Breast epithelium (tissue), 4 donors: Measurements from ENCODE around the gene AEBP1. TPM values are rescaled to one million over a fixed set of nuclear protein-coding genes. Genes with fewer than 3 reads are reported as not detected.

ENCODE experiments used
- DNase-seq, 2 donors: peaks; one replicate each; pipeline ENCODE4 v3.0.0-alpha.2; 2019; ENCODE audit warnings: low spot score in 2 of 2
- H3K27ac ChIP-seq, 2 donors: fragments of 200-600 bp; sonication (generic) in 1 of 2; one replicate each; pipeline ENCODE4 v1.5.1; 2016 to 2019; ENCODE audit warnings: mild to moderate bottlenecking in 1 of 2
- H3K27me3 ChIP-seq, 2 donors: fragments of 200-600 bp; sonication (generic) in 1 of 2; one replicate each; pipeline versions ENCODE4 v1.5.1 to v1.6.0; 2017 to 2019; ENCODE audit warnings: control low read depth in 1 of 2, mild to moderate bottlenecking in 1 of 2
- H3K36me3 ChIP-seq: fragments of 200-600 bp; one replicate; pipeline ENCODE4 v1.5.1; 2019
- H3K4me1 ChIP-seq, 2 donors: fragments of 200-600 bp; sonication (generic); one replicate each; pipeline ENCODE4 v1.5.1; 2016 to 2019; ENCODE audit warnings: control low read depth in 1 of 2
- H3K4me3 ChIP-seq, 3 donors: fragments of 200-600 bp; sonication (generic); 1 replicate in 2 of 3; 2 replicates in 1 of 3; pipeline ENCODE4 v1.5.1; 2016 to 2019; ENCODE audit warnings: mild to moderate bottlenecking in 3 of 3, moderate library complexity in 2 of 3
- H3K9me3 ChIP-seq, 2 donors: fragments of 200-600 bp; sonication (generic) in 1 of 2; one replicate each; pipeline ENCODE4 v1.5.1; 2016 to 2019; ENCODE audit warnings: control low read depth in 1 of 2
- CTCF ChIP-seq, 3 donors: fragments of 450-650 bp; IDR thresholded peaks; one replicate each; pipeline ENCODE4 v1.5.1; 2016 to 2017; ENCODE audit warnings: antibody characterized with exemption in 3 of 3, mild to moderate bottlenecking in 3 of 3, moderate library complexity in 3 of 3
- POLR2A ChIP-seq: fragments of 450-650 bp; IDR thresholded peaks from one replicate; pipeline ENCODE4 v1.6.1; 2016; ENCODE audit warnings: antibody characterized with exemption, mild to moderate bottlenecking, moderate library complexity
- POLR2AphosphoS5 ChIP-seq, 3 donors: sonication (generic); formaldehyde crosslinking; IDR thresholded peaks; one replicate each; pipeline ENCODE4 v1.6.1; 2017; ENCODE audit warnings: antibody characterized with exemption in 3 of 3
- intact Hi-C: fragments of 100-400 bp; cut with DNase I; formaldehyde crosslinking; loops from one replicate; pipeline ENCODE4 v1.15.1; 2023; ENCODE audit warnings: low total_unique reads
- total RNA-seq, 3 donors: library from RNA; depleted of rRNA; stranded (reverse); fragments of >200 nt; gene quantifications; one replicate each; pipeline ENCODE4 v1.1.0, GENCODE V29; 2016

Gene AEBP1
- total RNA-seq, 3 donors from 2014 or later, result 85.6 to 300 (median 145) TPM

- H3K4me1 ChIP-seq, result peaks cover 0 to 12% of the 10 kb centered on the region in 2 donors
- TF ChIP-seq CTCF (IDR thresholded peaks at IDR 0.05) (no peak), POLR2AphosphoS5 (IDR thresholded peaks at IDR 0.05) (no peak), POLR2A (no peak)
- H3K27ac ChIP-seq, result no peak overlapping the region
- H3K27me3 ChIP-seq, result no peaks in the 10 kb centered on the region
- no peaks in the 10 kb centered on the region for H3K9me3 ChIP-seq
- no peaks in the 10 kb centered on the region for H3K36me3 ChIP-seq
- intact Hi-C loops, result no loop called here
- peak overlapping the region in 1 of 3 donors; percentile 9 for H3K4me3 ChIP-seq
- DNase-seq, result peak in 1 of 2 donors; percentile 50
Observed at GRCh38 chr7:44064791-44065430, 39.2 kb upstream of the AEBP1 start.

- H3K27ac ChIP-seq, result no peak within 1 kb of the TSS
- H3K4me1 ChIP-seq, result peaks cover 0 to 12% of the 10 kb centered on the region in 2 donors
- H3K9me3 ChIP-seq, result no peaks in the 10 kb centered on the region
- DNase-seq, result peak in 1 of 2 donors; percentile 51
- no peaks in the 10 kb centered on the region for H3K27me3 ChIP-seq
- intact Hi-C loops, result no loop called here
- H3K4me3 ChIP-seq, result peak within 1 kb of the TSS in 1 of 3 donors; percentile 9
- H3K36me3 ChIP-seq, result no peaks in the 10 kb centered on the region
- TF ChIP-seq POLR2A, result no peak
Observed at GRCh38 chr7:44065431-44066110, 38.6 kb upstream of the AEBP1 start, which contains the start of gene PGAM2. Gene PGAM2 (minus strand): TSS chr7:44065567. CDS start chr7:44065529, 38 bp downstream.

GRCh38 chr7:44066111-44066460, 38.1 kb upstream of the AEBP1 start:
- no peaks in the 10 kb centered on the region for H3K27me3 ChIP-seq
- H3K9me3 ChIP-seq, result no peaks in the 10 kb centered on the region
- H3K4me1 ChIP-seq, result peaks cover 0 to 12% of the 10 kb centered on the region in 2 donors
- no peak for TF ChIP-seq POLR2AphosphoS5 (IDR thresholded peaks at IDR 0.05)
- no peak for TF ChIP-seq POLR2A
- no peak for TF ChIP-seq CTCF (IDR thresholded peaks at IDR 0.05)
- peak in 1 of 2 donors; percentile 47 for DNase-seq
- no peaks in the 10 kb centered on the region for H3K36me3 ChIP-seq
- H3K27ac ChIP-seq, result no peak overlapping the region
- no peak overlapping the region for H3K4me3 ChIP-seq
- intact Hi-C loops, result no loop called here

GRCh38 chr7:44066494-44067063, 37.6 kb upstream of the AEBP1 start:
- intact Hi-C loops, result no loop called here
- peaks cover 0 to 12% of the 10 kb centered on the region in 2 donors for H3K4me1 ChIP-seq
- H3K27me3 ChIP-seq, result no peaks in the 10 kb centered on the region
- no peaks in the 10 kb centered on the region for H3K9me3 ChIP-seq
- no peak overlapping the region for H3K4me3 ChIP-seq
- peak in 1 of 2 donors; percentile 50 for DNase-seq
- no peak overlapping the region for H3K27ac ChIP-seq
- no peak for TF ChIP-seq CTCF (IDR thresholded peaks at IDR 0.05)
- TF ChIP-seq POLR2AphosphoS5 (IDR thresholded peaks at IDR 0.05), result no peak
- TF ChIP-seq POLR2A, result no peak
- H3K36me3 ChIP-seq, result no peaks in the 10 kb centered on the region

GRCh38 chr7:44067064-44067951, 36.8 kb upstream of the AEBP1 start:
- no peak overlapping the region for H3K27ac ChIP-seq
- intact Hi-C loops, result no loop called here
- H3K4me1 ChIP-seq, result peaks cover 0 to 16% of the 10 kb centered on the region in 2 donors
- no peaks in the 10 kb centered on the region for H3K27me3 ChIP-seq
- no peaks in the 10 kb centered on the region for H3K36me3 ChIP-seq
- peak in 1 of 2 donors; percentile 28 for DNase-seq
- no peaks in the 10 kb centered on the region for H3K9me3 ChIP-seq
- TF ChIP-seq POLR2AphosphoS5 (IDR thresholded peaks at IDR 0.05) (no peak), CTCF (IDR thresholded peaks at IDR 0.05) (no peak), POLR2A (no peak)
- H3K4me3 ChIP-seq, result no peak overlapping the region
